HG03521 (cell line): Measurements from ENCODE around the gene AGPAT3.
A peak's percentile ranks its signal among the peaks of the same experiment; 100 is the strongest.

Source experiments
- ATAC-seq: cut with Tn5 transposase; IDR thresholded peaks from one replicate; pipeline ENCODE4 v1.9.1; 2021; ENCODE audit warnings: mild to moderate bottlenecking, moderate library complexity; ENCODE audit not compliant: unreplicated experiment

Gene AGPAT3

GRCh38 chr21:43905726-43906455 is 40.9 kb downstream of the AGPAT3 start:
- no peak for ATAC-seq

GRCh38 chr21:43906585-43907370 is 41.8 kb downstream of the AGPAT3 start:
- ATAC-seq: no peak

- no peak for ATAC-seq
These were observed 42.7 kb downstream of the AGPAT3 start for GRCh38 chr21:43907751-43908150.

DNA sequence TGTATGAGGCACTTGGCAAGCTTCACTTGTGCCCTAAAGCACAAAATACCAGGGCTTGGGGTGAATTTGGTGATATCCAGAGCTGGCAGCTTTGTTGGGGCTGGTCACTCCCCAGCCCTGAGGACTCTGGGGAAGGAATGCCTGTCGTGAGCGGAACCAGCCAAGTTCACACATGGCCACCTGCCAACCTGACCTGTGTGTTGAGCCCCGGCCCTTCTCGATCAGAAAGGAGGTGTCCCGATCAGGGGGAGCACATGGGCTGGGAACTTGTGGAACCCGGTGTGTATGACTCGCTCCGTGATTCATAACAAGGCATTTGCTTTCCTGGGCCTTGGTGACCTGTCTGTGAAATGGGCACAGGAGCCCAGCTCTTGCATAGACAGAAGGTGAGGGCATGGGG is 43.1 kb downstream of the AGPAT3 start:
- ATAC-seq: no peak

DNA sequence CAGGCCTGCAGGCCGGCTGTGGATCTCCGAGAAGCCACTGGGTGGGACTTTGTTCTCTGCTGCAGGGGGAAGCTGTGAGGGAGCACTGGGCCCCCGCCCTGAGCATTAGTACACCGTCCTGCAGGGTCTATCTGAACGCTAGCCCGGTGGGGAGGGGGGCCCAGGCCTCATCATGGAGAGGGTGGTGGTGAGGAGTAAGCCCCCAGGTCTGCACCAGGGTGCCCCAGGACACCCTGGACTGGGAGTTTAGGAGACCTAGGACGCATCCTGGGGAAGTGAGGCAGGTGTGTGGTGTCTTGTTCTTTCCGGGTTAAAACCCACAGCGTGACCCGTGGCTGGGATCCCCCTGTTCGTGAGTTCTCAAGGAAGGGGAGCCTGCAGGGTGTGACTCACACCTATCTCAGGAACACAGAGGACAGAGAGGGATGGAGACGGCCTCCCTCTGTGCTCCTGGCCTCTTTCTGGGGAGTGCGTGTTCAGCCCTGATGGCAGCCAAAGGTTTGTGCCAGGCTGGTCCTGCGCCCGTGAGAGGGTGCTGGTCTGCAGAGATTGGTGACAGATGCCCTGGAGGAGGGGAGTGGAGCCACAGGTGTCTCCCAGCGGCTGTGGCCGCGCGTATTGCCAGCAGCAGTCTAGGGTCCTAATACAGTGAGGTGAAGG is 44.8 kb downstream of the AGPAT3 start:
- ATAC-seq: no peak

GRCh38 chr21:43910460-43910859 is 45.4 kb downstream of the AGPAT3 start:
- ATAC-seq: no peak

DNA sequence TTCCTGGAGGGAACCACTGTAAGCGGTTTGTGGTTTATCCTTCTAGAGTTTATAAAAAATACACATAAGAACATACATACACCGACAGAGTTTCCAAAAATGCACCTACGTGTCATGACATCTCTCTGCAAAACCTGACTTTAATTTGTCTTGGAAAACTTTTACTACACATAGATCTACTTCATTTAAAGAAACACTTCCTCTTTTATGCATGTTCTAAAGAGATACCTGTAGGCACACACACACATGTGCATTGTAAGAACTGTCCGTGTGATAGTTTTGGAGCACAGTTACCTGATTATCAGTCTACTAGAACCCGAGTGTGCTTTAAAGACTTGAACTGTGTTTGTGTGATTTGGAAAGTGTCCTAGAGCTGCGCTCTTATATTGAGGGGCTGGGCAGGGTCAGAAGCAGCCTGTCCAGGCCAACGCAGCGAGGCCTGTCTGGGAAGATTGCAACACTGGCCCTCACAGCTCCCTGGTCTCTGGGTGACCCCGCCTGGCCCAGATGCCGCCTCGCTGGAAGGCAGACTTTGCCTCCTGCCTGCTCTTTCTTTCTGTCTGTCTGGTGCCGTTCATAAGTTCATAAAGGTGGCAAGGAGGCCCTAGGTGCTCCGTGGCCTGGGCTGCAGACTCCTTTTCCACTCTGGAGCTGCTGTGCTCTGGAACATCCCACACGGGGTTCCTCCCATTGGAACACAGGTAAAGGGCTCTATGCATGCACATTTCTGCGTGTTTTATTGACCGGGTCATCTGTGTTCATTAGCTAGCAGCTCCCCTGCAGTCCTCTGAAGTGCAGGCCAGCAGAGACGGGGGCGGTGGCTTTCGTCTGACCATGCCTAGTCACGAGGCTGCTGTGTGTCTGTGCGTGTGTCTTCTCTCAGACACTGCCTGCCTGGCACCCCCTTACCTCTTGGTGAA is 46.3 kb downstream of the AGPAT3 start:
- ATAC-seq: no peak

- ATAC-seq: no peak
These were observed 47.0 kb downstream of the AGPAT3 start for GRCh38 chr21:43911935-43912487.

DNA sequence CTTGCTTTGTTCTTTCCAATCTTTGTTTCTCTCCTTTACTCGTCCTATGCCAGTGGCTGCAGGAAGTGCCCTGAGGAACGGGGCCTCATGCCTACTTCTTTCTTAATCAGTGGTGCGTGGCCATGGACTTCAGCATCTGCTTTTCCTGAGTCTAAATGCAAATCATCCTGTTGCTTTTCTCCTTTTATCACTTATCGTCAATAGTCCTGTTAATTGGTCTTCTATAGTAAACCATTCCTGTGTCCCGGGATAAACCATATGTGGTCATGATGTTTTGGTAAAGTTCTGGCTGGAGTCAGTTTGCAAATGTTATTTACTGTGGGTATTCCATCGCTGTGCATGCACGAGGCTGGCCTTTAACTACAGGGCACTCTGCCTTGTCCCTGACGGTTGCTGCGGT is 47.5 kb downstream of the AGPAT3 start:
- ATAC-seq: no peak

DNA sequence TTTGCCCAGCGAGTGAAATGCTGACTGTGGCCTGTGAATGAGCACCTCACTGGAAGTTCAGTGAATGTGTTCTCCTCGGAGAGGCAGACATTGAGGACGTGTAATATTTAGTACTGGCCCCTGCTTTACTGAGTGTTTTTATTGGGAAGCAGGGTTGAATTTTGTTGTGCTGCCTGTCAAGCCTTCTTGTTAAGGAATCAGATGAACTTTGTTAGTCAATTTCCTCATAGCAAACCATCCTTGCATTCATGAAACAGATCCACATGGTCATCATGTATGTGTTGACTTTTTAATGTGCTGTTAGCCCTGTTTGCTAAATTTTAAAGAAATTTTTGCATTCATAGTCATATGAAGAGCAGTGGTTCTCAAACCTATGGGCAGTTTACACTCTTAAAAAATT is 47.9 kb downstream of the AGPAT3 start:
- no peak for ATAC-seq

DNA sequence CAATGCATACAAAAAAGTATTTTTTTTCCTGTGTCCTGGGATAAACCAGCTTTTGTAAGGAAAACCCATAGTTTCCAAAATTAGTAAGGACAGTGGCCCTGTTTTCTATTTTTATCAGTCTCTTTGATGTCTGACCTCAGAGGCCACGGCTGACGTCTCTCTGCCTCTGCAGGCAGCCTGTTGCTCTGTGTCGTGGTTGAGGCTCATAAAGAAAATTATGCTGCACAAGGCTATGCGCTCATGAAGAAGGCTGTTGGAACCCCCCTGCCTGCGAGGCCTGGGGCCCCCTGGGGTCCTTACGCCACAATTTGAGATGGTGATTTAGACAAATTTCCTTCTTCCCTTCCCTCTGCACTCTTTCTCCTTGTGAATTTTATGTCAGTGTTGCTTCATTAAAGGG is 48.9 kb downstream of the AGPAT3 start:
- no peak for ATAC-seq

DNA sequence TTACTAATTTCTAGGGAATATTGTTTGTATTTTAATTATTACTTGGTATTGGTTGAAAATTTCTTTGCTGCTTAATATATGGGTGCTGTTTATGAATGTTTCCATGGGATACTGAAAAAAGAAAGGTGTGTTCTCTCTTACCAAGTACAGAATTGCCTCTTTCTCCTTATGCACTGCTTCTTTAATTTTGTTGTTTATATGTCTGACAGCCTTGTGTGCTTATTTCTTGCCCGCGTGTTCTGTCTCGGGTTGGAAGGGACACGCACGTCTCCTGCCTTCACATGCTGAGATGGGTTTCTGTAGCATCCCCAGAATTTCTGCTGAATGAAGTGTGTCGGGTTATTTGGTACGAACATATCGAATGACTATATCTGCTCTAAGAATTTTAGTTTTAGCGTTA is 51.1 kb downstream of the AGPAT3 start:
- no peak for ATAC-seq

DNA sequence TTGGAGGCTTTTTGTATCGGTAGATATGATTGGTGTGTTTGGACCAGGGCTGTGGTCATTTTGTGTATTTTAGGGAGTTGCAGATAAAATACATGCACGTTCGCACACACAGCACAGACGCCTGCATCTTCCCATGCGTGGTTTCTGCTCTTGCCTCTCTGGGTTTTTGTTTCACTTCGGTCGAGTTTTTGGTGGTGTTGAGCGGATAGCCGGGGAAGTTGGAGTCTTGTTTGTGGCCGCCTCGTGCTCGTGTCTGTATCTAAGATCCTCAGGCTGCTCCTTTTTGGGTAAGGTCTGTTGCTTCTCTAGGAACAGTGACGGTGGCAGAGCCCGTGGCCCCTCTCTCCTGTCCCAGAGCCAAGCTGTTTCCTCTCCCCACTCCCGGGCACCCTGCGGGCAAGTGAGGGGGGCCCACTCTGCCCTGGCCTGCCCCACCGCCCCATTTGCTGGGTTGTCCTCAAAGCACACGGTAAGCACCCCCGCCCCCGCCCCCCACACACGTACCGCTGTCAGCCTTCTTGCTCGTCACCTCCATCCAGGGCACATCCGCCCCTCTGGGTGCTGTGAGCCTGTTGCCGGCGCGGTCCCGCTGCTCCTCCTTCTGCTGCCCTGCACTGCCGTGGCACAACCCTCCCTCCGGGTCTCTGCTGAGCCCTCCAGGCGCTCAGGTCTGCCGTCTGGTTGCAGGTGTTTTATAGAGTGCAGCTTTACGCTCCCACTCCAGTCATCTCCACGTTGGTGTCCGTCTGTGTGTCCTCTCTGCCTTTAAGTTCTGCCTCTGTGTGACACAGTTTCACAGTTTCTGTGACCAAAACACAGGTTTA is 51.9 kb downstream of the AGPAT3 start:
- peak; percentile 41 for ATAC-seq

- no peak for ATAC-seq
These were observed 52.7 kb downstream of the AGPAT3 start for GRCh38 chr21:43917515-43918384.

- no peak for ATAC-seq
These were observed 53.4 kb downstream of the AGPAT3 start for GRCh38 chr21:43918385-43918947.

DNA sequence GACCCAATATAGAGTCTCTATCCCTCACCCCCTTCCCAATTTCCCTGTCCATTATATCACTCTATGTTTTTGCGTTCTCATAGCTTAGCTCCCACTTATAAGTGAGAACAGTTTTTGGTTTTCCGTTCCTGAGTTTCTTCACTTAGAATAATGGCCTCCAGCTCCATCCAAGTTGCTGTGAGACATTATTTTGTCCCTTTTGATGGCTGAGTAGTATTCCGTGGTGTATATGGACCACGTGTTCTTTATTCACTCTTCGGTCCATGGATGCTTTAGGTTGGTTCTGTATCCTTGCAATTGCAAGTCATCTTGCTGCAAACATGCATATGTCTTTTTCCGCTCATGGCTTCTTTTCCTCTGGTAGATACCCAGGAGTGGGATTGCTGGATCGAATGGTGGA is 54.3 kb downstream of the AGPAT3 start:
- ATAC-seq: no peak

DNA sequence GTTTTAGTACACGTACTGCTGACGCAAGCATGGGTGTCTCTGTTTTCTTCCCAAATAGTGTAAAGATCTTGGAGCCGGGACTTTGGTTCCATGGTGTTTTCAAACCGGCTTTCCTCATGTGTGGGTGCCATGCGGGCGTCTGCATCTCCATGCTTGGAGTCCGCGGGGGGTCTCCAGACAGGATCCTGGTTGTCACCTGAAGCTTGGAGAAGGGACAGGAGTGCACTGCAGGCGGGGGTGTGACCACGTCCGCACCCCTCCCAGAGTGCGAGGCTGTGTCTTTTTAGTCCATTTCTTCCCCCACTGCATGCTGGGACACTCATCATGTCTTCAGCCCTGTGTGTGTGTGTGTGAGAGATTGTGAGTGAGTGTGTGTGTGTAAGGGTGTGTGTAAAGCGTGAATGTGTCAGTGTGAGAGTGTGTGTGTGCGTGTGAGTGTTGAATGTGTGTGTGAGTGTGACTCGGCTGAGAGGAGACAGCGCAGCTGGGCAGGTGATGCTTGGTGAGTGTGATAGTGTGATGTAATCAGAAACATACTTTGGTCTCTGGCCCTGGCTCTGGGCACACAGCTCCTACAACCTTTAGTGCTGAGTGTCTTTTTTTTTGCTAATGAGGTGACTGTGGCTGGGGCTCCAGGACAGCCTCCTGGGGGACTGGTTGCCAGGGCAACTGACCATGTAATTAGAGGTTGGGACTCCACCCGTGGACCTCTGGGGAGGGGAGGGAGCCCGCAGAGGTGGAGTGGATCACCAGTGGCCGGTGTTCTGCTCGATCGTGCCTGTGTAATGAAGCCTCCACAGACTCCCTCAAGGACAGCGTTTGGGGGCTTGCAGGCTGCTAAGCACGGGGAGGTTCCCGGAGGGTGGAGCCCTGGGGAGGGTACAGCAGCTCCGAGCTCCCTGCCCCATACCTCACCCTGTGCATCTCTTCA is 55.1 kb downstream of the AGPAT3 start:
- ATAC-seq: no peak
